Activated naive CD4-positive, alpha-beta T cell treated with Interleukin-2 at 50 U/mL for 16 hours (primary cell): ENCODE results near the gene DMBX1.
A peak's percentile ranks its signal among the peaks of the same experiment; 100 is the strongest.

Source experiments
- DNase-seq: peaks from one replicate; pipeline ENCODE4 v3.0.0-alpha.2; 2020

DMBX1 gene

GRCh38 chr1:46508757-46509156, 19.1 kb downstream of the DMBX1 start:
- DNase-seq: no peak

DNA sequence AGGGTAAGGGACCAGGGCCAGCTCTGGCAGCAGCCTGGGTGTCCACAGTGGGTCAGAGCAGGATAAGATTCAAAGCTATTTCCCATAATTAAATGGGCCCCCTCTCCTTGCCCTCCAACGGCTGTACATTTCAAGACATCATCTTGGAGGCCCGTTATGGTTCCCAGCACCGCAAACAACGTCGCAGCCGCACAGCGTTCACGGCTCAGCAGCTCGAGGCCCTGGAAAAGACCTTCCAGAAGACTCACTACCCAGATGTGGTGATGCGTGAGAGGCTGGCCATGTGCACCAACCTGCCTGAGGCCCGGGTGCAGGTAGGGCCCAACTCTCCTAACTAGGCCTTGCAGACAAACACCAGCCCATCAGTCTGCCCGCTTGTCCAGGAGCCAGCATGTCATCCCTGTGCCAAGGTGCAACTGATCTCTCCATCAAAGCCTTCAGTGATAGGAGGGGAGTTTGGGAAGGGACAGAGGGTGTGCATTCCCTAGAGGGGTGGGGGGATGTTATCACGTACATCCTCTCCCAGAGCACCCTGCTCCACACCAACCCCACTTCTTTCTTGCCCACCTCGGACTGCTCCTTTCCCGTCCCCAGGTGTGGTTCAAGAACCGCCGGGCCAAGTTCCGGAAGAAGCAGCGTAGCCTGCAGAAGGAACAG, 20.8 kb downstream of the DMBX1 start:
- DNase-seq: no peak

- no peak for DNase-seq
Observed at GRCh38 chr1:46510998-46511365, 21.3 kb downstream of the DMBX1 start.

DNA sequence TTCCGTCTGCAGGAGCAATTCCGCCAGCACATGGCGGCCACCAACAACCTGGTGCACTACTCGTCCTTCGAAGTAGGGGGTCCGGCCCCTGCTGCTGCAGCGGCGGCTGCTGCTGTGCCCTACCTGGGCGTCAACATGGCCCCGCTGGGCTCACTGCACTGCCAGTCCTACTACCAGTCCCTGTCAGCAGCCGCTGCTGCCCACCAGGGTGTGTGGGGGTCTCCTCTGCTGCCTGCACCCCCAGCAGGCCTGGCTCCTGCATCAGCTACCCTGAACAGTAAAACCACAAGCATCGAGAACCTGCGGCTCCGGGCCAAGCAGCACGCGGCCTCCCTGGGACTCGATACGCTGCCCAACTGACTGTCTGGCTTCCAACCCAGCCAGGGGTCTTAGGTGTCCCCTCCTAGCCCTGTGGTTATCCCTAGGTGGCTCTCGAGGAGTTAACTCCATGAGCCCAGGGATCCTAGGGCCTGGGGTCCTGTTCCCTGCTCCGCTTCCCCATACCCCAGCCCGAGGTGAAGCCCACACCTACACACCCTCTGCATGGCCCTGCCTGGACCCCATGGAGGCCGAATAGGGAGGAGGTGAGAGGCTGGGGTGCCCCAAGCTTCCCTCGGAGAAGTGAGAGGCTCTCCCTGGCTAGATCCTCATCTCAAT, 22.6 kb downstream of the DMBX1 start:
- DNase-seq: no peak

DNA sequence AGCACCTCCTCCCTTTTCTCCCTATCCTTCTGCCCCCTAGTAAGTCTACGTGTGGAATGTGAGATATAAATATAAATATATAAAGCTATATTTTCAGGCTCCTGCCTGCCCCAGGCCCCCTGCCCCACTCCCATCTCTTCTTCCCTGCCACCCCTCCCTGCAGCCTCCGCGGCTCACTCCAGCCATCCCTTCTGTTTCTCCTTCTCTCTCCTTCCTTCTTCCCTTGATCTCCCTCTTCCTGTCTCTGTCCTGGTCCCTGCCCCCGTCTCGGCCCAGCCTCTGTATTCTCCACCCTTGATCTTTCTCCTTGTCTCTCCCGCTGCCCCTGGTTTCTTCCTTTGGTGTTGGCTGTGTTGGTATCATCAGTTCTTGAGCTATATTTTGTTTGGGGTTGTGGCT, 23.2 kb downstream of the DMBX1 start:
- no peak for DNase-seq

DNA sequence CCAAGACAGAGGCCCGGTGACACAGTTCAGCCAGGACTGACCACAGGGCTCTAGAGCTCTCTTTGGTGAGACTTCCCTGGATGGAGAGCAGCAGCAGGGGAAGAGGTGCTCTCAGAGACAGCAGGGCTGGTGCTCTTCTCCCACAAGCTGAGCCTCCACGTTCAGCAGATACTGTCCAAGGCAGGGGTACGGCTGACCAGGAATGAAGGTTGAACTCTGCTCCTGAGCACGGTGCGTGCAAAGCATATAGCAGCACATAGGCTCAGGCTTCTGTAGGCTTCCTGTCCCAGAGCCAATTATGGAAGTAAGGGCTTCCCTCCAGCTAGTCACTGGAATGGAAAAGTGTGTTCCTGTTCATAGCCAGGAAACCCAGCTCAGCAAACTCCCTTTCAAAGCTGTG, 23.9 kb downstream of the DMBX1 start:
- DNase-seq: no peak

DNA sequence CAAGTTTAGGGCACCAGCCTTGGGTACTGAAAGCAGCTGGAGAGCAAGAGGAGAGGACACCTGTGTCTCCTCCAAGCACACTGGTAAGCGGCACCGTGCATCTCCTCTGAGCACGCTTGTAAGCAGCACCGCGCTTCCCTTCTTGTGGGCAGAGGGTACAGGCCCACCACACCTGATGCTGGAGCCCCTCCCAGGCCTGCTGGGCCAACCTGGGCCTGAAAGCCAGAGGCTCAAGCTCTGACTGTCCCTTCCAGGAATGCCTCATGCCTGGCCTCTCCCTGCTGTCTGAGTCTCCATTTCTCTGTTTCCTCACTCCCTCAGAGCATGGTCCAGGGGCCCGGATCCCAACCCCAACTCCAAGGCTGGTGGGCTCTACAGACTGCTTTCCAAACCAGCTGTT, 25.9 kb downstream of the DMBX1 start:
- DNase-seq: no peak

DNA sequence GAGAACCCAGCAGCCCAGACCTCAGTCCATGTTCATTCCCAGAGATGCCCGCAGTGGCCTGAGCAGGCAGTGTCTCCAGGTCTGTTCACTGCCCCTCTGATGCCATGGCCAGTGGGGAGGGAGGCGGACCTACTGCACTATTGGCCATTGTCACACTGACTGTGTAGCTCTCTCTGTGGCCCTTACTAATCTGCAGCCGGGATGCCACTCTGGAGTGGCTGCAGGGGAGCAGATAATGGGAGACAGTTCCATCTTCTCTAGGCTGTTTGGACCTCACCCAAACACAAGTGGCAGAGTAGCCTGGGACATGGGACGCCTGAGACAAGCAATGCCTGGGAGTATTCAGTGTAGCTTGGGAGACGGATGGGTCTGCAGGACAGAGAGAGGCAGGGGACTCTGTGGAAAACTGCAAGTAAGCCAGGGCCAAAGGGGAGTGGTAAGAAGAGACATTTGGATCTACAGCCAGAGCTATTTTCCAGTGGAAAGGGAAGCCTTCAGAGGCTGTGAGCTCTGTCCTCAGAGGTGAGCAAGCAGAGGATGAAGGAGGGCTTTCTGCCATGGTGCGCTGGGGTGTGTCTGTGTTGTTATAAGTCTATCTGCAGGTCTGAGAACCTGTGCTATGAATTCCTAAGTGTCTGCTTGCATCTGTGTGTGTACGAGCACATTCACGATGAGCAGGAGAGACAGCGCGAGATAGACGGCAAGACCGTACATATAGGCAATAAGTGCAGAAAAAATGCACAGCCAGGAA, 26.7 kb downstream of the DMBX1 start:
- no peak for DNase-seq

GRCh38 chr1:46517010-46517600, 27.5 kb downstream of the DMBX1 start:
- no peak for DNase-seq

DNA sequence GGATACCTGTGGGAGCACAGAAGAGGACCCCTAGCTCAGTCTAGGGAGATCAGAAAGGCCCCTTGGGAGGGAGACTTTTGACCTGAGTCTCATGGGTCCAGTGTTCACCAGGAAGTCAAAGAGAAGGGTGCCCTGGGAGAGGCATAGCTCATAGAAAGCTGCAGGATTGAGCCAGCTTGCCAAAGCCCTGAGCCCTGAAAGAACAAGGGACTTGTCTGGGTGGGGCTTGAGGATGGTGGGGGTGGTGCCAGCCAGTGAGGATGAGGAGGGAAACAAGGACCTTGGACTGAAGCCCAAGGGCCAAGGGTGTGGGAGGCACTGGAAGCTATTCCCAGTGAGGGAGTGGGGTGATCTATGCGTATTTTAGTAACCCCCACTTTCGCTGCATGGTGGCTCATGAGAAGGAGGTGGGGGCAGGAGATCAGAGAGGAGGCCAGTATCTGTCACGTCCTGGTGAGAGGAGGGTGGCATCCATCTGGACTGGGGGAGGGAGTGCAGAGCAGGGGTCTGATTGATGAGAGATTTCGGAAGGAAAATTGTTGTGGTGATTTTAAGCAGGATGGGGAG, 28.4 kb downstream of the DMBX1 start:
- DNase-seq: no peak

DNA sequence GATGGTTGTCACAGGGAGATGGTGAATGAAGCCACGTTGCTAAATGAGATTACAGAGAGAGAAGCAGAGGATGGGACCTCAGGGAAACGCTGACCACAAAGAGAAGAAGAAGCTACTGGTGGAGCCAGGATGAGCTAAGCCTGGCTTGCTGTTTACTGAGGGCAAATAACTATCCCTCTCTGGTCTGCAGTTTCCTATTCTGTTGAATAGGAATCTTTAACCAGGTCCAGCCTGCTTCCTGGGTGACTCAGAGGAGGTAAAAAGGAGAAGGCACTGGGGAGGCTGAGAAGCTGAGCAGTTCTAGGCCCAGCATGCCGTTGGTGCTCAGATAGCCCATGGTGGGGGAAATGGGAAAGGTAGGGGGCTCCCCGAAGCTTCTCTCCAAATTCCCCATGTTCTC, 29.6 kb downstream of the DMBX1 start:
- DNase-seq: no peak

DNA sequence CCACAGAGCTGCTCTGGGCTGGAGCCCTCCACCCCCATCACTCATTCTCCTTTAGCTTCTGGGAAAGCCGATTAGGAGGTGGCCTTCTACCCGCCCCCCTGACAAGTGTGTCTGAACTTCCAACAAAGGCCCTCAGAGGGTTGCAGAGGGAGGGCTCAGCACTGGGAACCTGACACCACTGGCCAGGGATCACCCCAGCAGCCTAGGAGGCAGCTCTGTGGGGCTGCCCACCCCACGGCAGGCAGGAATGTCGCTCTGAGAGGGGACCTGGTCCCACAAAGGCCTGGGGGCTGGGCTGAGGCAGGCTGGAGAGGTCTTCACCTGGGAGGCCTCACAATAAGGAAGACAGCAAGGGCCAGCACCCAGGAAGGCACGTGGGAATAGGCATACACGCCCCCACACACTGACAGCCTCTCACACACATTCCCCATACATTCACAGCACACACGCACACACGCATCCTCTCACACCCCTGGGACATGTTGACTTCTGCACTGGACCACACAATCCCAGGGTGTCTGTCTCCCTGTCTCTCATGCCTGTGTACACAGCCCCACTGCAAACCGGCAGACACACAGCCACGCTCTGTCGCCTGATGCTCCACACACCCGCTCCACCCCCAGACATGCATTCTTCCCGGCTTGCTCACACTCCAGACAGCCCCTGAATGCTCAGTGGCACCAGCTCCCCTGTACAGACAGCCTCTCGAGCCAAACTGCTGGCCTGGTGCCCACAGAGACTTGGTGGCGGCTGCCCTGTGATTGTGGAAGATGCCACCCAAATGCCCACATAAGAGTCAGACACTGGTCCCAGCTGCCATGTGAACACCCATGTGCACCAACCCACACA, 30.7 kb downstream of the DMBX1 start:
- no peak for DNase-seq

GRCh38 chr1:46521414-46521813, 31.8 kb downstream of the DMBX1 start:
- no peak for DNase-seq

GRCh38 chr1:46522184-46522968, 32.7 kb downstream of the DMBX1 start:
- DNase-seq: peak; percentile 54

DNA sequence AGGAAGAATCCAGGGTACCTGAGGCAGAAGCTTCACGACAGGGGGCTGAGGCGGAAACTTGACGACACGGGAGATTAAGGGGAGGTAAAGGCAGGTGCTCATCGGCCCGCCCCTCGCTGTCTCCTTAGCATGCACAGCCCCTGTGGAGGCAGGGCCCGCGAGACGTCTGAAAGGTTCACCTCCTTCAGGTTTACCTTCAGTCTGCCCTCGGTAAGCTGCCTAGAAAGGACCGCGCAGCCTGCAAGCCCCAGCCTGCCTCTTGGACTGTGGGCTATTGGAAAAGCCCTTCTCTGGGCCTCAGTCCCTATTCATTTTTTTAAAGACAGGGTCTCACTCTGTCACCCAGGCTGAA, 33.3 kb downstream of the DMBX1 start:
- no peak for DNase-seq

- no peak for DNase-seq
Observed at GRCh38 chr1:46523496-46524353, 34.1 kb downstream of the DMBX1 start.

- no peak for DNase-seq
Observed at GRCh38 chr1:46524843-46525242, 35.2 kb downstream of the DMBX1 start.

DNA sequence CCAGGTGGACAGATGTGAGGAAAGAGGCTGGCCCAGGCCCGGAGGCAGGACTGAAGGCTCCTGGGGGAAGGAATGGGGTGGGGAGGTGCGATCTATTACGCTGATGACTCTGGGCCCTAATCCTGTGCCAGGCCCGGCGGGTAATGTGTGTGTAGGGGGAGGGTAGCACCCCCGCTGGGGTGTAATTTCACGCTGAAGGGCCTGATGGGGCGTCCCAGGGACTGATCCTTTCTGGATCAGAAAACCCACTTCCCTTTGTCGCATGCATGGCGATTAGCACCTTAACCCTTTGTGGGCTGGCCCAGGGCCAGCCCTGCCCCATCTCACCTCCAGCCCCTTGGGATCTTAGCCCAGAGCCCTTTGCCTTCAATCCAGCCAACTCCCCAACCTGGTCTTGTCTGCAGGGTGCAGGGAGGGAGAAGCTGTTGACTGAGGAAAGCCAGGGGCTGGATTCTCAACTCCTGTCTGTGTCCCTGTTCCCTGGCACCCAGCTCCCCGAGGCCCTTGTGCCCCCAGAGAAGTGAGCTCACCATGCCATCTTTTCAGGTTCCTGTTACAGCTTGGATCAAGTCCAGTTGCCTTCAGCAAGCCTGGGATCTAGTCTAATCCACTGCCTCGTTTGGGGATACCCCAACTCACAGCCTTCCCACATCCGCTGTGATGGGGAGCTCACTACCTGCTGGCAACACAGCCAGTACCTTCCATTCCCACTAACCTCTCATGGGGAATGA, 35.8 kb downstream of the DMBX1 start:
- no peak for DNase-seq

- DNase-seq: no peak
Observed at GRCh38 chr1:46526013-46526690, 36.5 kb downstream of the DMBX1 start.
